D341Med (cell line): ENCODE measurements around the gene KIZ.

Experiments used
- DNase-seq: peaks from one replicate; pipeline ENCODE4 v3.0.0; 2012; ENCODE audit warnings: low spot score

The KIZ gene

DNA sequence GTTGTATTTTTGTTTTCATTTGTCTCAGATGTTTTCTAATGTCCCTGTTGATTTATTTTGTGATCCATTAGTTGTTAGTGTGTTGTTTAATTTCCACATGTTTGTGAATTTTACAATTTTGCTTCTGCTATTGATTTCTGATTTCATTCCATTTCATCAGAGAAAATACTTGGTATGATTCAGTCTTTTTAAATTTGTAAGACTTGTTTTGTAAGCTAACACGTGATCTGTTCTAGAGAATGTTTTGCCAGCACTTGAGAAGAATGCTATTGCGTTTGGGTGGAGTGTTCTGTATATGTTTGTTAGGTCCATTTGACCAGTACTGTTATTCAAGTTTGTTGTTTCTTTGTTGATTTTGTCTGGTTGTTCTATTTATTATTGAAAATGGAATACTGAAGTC, 53.9 kb downstream of the KIZ start:
- no peak for DNase-seq

DNA sequence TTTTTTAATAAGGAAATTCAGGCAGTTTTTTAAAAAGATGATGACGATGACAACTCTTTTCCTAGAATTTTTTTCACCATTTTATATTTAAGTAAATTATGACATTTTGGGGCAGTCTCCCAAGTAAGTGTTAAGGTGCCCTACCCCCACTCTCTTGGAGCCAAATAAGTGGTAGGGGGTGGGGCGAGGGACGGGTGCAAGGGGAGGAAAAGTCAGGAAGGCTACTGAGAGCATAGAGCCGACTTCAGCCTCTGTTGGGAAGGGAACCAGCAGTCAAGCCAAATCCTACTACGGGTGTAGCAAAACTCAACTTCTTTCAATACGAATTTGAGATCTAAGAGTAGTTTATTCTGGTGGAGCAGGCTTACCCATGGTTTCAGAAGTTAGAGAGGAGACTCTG, 54.4 kb downstream of the KIZ start:
- no peak for DNase-seq

DNA sequence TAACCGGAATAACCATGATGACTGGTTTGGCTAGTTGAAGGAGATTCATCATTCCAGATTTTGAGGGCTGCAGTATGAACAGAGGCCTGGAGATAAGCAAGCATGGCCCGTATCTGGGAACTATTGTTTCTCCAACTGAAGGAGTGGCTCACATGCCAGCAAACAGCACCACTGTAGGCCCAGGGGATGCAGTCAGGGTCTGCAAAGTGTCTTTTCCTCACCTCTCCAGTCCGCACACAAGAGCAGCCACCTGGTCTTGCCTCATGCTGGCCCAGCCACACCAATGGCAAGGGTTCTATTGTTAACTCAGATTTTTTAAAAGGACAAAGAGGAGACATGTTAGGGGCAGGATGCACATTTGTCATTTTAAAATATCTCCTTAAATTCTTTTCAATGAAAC, 55.1 kb downstream of the KIZ start:
- DNase-seq, result no peak

DNA sequence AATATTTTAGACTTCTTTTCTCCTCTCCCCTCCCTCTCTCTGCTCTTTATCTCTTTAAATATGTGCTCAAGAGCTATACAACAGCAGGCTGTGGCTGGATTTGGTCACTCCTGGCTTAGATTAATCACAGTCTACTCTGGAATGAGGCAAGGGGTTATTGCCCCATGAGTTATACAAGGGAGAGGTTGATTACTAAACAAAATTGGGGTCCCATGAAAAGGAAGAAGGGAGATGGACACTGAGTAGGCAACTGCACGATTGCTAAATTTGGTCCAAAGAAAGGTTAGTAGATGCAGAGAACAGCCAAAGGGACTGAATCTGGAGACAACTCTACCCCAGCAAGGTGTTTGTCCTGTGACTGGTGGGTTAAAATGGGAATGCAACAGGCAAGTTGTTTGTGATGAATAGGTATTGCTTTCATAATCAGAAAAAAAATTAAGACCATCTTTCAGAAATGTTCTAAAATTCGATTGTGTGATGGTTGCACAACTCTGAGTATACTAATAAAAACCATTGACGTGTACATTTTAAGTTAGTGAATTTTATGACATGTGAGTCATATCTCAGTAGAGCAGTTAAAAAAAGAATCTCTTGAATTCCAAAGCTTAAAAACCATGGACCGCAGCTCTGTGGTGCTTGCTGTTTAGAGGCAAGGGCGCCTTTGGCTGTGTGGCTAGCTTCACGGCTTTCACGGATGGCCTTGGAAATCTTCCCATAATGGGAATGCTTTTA, 57.1 kb downstream of the KIZ start:
- no peak for DNase-seq

DNA sequence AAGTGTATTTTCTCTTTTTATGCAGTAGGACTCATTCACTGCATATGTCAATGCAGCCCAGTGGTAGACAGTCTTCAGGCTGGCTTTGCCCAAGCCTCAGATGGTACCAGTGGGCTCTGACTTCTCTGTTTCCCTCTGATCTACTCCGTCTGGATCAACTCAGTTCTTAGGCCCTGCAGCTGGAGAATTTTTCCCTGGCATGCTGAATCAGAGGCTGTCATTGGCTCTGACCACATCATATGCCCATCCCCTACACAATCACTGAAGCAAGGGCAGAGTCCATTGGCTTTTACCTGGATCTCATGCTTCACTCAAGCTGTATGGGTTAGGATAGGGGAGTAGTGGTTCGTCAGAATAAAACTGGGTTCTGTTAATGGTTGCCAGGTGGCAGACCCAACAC, 57.8 kb downstream of the KIZ start:
- DNase-seq, result no peak

DNA sequence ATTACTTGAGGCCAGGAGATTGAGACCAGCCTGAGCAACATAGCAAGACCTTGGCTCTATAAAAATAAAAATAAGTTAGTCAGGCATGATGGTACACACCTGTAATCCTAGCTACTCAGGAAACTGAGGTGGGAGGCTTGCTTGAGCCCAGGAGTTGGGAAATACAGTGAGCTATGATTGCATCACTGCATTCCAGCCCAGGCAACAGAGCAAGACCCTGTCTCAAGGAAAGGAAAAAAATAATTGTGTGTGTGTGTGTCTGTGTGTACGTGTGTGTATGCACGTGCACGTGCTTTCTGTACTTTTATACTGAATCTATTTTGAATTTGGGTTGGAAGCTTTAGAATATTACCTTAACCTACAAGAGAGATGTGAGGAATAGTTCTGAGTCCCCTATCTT, 58.9 kb downstream of the KIZ start:
- DNase-seq, result no peak

DNA sequence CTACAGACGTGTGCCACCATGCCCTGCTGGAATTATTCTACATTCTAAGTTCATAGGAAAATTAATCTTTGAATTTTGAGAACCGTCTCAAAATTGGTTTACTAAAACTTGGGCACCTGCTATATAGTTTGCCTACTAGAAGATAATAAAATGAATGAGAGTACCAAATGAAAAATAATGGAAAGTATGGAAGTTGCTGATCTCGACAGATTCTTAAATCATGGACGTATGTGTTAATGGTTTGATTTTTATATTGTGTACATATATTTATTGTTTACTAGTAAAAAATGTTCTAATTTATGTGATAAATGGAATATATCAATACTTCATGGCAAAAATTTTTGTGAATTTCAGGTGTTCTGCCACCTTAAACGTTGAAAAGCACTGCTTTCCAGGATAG, 60.0 kb downstream of the KIZ start:
- DNase-seq, result no peak

DNA sequence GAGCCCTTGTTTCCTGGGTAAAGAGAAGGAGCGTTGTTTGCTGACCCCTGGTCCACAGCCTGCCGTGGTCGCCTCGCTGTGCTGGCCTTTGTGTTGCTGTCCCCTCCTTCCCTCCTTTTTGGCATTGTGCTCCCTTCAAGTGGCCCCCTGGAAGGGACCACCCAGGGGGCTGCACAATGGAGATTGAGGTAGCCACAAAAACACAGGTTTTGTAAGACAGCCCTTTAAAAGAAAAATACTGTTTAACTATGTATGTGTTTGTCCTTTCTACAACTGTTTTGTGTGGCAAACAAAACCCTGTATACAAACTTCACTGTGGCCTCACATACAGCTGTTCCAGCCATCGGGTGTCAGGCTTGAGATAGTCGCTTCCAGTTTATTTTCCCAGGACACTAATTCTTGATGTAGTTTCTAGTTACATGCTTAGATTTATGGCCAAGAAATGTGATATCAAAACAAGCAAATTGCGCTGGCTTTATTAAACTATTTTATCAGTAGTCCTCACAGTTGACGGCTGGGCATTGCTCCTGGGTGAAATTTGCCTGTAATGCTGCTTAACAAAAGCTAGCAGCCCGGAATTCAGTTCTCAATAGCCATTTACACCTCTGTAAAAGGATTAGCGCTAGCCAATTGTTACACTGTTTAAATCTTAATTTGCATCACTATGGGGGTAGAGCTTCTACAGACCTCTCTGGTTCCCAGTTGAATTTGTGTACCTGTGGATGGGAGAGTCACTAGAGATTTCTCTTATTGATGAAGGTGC, 64.1 kb downstream of the KIZ start:
- DNase-seq, result no peak

DNA sequence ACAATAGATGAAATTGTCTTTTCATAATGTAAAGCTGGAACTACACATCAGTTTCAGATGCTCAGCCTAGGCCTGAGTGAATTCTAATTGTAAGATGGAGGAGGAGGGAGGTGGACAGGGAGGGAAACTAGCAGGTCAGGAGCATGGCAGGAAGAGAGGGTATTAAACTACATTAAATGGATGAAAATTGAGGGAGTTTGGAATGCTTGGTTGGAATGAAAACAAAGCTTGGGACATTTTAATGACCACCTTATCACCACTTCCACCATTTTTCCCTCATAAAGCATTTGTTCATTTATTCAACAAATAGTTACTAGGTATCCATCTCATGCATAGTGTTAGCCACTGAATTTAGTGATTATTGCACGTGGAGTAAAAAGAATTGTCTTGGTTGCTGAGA, 65.0 kb downstream of the KIZ start:
- no peak for DNase-seq

DNA sequence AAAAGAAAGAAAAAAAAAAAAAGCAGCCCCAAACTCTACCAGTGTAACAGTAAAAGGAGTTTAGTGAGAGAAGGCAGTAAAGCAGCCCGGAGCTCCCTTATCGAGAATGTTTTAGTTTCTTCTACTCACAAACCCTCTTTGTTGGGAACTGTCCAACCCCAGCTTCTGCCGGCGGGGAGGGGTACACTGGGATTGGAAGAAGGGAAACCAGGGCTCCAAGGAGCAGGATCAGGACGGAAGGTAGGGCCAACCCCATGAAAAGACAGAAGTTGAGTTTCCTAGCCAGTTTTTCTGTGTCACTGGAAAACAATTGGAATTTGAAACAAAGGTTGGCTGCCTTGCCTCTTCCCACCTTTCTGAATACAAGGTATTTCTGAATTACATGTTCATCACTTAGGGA, 66.0 kb downstream of the KIZ start:
- no peak for DNase-seq

DNA sequence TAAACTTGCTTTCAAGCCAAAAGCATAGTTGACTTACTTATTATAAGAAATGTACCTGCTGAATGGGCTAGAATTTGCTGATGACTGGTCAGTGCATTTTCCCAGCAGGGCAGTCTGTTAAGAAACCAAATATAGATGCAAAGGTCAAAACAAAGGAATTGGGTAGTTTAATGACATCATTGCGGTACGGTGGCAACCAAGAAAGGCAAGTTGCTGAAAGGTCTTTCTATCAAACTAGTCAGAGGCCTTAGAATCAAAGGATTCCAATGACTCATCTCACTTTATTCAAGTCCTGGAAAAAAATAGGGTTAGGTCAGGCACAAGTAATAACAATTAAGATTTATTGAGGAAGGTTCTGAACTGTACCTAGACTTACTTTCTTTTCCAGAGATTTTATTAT, 76.4 kb downstream of the KIZ start:
- DNase-seq, result no peak

DNA sequence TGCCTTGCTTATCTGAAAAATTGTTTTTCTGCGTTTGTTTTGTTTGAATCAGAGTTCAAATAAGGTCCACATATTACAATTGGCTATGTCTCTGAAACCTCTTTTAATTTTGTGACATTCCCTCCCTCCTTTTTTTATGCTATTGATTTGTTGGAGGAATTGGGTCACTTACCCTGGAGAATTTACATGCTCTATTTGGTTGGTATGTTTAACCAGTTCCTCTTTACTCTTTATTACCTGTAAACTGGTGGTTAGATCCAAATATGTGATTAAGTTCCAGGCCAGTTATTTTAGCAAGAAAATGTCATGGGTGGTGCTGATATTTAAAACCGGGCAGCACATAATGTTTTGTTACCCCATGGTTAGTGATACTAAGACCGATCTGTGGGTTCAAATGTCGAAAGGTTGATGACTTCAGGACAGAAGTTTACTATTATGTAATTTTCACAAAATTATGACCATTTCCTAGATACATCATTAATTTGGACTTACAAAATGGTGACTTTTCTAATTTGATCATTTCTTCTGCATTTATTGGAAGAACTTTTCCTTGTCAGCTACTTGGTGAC, 77.3 kb downstream of the KIZ start:
- DNase-seq, result no peak

DNA sequence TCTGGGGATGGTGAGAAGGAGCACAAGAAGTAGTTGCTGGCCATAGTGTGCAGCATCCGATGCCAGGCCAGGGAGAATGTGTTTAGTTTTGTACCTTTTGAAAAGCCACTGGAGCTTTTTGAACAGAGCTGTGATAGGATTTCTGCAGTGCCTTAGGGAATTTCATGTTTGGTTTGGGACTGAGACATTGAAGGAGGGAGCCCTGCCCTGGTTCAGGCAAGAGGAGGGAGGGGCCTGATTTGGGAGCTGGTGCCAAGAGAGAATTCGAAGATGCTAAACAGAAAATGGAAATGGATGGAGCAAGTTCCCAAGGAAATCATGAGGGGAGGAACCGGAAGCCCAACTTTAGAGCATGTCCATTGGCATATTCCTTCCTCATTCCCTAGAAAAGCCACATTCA, 80.7 kb downstream of the KIZ start:
- DNase-seq, result no peak

DNA sequence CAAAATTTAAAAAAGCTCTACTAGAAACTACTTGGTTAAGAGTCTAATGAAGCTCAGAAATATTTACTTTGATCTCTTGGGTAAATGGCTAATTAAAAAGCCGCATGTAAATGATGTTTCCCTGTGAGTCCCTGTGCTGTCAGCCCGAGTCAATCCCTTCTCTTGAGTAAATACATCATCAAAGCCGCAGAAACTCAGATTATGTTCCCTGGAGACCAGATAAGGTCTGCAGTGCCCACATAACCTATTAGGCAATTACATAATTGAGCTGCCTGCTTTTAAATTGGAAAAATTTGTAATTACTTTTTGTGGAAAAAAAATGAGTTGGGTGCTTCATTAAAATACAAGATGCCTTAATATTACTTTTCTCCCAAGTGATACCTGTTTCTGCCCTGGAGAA, 83.1 kb downstream of the KIZ start:
- DNase-seq, result peak; percentile 53

DNA sequence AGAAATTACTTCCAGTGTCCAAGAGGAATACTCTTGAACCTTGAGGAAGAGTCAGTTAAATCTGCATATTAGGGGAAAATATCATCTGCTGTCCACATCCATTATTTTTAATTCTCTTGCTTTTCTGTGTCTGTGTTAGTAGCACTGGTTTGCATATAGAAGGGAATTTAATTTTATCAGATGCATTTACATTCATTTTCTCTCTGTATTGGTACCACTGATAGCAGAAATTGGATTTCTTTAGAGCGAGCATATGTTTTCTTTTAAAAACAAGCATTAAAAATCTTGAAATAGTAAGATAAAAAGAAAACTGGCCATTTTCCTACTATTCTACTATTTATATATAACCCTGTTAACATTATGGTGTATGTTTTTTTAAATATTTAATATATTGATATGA, 83.8 kb downstream of the KIZ start:
- DNase-seq, result no peak

DNA sequence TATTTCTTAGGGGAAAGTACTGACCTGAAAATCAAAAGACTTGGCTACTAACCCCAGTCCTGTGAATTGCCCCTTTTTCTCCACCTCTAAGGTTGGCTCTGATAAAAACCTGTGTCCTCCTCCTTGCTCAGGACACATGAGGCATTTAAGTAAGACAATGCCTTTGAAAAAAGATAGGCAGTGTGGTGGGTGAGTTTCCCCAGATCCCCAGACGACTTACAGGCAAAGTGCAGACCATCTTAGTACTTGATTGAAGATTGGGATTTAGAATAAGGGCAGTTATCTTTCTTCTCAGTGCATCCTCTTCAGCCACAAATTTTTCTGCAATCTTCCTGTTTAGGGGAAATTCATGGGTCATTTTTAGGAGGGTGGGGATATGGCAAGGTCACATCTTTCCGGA, 87.8 kb downstream of the KIZ start:
- no peak for DNase-seq

DNA sequence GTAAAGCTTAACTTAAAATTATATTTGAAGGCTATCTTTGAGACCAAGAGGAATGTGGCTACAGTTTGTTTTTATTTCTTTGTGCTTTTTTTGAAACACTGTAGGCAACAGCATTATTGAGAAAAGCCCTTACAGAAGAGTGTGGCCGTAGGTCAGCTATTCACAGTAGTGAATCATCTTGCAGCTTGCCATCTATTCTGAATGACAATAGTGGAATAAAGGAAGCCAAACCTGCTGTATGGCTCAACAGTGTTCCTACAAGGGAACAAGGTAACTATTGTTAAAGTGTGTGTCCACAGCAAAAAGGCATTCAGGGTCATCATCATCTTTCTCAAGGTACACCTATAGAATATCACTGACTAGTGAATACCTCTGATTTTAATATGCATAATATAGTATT, 88.5 kb downstream of the KIZ start:
- no peak for DNase-seq

DNA sequence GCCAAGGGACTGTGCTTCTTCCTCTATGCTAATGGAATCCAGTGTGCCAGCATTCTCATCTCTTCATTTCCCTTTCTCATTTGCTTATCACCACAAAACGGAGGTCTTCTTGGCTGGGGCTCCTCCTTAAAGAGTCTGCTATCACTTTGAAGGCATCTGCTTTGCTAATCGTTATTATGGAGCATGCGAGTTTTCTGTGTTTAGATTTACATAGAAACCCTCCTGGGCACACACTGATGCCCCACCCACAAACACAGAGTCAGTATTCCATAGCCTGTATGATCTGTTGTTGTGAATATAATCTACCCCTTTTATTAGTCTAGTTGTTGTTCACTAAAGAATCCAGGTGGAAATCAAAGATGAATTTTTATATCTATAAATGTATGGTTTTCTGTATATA, 93.8 kb downstream of the KIZ start:
- DNase-seq, result no peak

DNA sequence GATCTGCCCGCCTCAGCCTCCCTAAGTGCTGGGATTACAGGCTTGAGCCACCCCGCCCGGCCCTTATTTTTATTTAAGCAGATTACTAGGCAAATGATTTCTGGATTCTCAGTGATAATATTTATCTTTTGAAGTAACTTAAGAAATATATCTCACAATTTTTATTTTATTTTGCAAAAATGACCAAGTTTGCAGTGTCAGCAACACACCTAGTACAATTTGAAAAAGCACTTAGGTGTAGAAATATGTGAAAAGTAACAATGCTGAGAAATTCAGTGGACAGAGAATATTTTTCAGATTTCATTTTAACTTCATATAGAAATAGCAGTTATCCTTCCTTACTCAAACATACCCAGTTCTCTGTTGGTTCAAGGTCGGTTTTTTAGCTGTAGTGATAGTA, 98.3 kb downstream of the KIZ start:
- DNase-seq, result no peak

DNA sequence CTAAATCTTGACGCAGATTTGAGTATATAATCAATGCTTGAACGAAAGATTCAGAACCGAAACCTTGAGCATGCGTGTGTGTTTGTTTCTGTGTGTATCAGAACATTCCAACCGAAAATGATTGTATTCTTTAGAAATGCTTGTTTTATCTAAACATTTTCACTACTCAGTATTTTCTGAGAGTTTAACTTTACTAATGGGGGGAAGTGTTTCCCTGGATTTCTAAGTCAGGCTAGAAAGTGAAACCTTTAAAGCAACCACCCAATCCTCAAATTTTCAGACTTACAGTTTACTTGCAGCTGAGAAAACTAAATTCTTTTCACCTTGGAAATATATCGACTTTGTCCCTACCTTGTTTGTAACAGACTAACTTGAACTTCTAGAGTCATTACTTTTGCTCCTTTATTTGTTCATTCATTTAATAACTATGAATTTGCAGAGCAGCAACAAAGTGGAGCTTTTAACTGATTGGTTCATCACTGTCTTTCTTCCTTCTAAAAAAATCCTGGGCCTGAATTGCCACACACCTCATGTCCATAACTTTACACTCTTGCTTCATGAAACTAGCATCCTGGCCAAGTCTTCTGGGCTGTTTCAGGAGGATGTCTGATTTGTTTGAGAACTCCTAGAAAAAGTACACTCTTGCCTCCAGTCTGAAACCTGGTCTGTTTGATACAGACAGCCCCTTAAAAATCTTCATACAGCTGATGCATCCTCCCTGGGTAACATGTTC, 99.5 kb downstream of the KIZ start:
- DNase-seq, result no peak

DNA sequence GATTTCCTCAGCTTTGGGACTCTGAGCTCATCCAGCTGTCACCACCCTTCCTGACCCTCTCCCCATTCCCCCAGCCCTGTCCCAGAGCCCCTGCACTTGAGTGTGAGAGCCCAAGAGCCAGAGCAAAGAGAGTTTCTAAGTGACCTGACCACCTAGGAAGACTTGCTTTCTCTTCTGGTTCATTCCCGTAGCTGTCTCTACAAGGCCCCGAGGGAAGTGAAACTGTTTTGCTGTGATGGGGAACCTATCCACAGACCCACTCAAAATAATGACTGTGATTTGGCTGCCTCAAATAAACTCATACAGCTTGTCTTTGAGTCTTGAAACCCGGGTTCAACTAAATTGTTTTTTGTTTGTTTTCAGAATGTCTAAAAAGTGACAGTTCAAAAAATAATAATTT, 102.6 kb downstream of the KIZ start:
- no peak for DNase-seq

DNA sequence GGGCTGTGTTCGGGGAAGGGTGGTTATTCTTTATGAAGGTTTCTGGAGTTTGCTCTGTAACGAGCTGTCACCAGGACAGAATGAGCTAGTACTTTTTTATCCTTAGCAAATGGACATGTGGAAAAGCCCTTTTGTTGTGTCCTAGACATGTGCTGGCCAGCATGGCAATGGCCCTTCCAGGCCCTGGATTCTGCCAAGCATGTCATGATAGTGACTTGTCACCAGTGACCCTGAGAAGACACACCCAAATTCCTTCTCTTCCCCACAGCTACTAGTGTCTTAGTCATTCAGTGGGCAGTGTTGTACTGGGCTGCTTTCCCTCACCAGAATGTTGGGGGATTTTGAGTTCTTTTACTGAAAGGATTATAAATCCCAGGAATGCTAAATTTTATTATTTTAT, 103.3 kb downstream of the KIZ start:
- DNase-seq, result no peak

DNA sequence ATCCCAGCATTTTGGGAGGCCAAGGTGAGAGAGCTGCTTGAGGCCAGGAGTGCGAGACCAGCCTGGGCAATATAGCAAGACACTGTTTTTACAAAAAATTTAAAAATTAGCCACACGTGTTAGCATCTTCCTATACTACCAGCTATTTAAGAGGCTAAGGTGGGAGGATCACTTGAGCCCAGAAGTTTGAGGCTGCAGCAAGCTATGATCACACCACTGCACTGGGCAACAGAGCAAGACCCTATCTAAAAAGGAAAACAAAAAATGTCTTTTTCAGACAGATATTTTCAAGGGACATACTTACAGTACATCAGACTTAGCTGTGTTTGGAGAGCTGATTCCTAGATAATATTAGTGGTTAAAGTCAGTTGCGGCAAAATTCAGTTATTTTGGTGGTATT, 104.3 kb downstream of the KIZ start:
- DNase-seq, result no peak
